Calu3 (cell line): ENCODE data around the gene NAALADL2. TPM values are rescaled to one million over a fixed set of nuclear protein-coding genes. Genes with fewer than 3 reads are reported as not detected.
A peak's percentile ranks its signal among the peaks of the same experiment; 100 is the strongest.

Experiments used
- BruUV-seq: library from RNA; stranded (reverse); fragments of 400-500 nt; replicated peaks from 2 replicates; lab custom pipeline; 2021; lab: Mats Ljungman, UMichigan
- CTCF ChIA-PET: fragments of 300-600 bp; sonication (Branson Sonifier 250); formaldehyde crosslinking; loops from one replicate; lab custom pipeline; 2022; ENCODE audit warnings: antibody characterized with exemption; lab: Charles Lee
- DNase-seq: peaks from one replicate; pipeline ENCODE4 v3.0.0; 2022
- H3K27ac Mint-ChIP-seq: one replicate; pipeline ENCODE4 v1.8.0; 2022; ENCODE audit warnings: mixed read lengths; ENCODE audit not compliant: unreplicated experiment
- H3K27me3 Mint-ChIP-seq: one replicate; pipeline ENCODE4 v1.8.0; 2022; ENCODE audit warnings: mixed read lengths; ENCODE audit not compliant: unreplicated experiment
- H3K36me3 Mint-ChIP-seq: one replicate; pipeline ENCODE4 v1.8.0; 2022; ENCODE audit warnings: mild to moderate bottlenecking, moderate library complexity, mixed read lengths; ENCODE audit not compliant: insufficient read depth, unreplicated experiment
- H3K4me1 Mint-ChIP-seq: one replicate; pipeline ENCODE4 v1.8.0; 2022; ENCODE audit warnings: mild to moderate bottlenecking, low read depth, mixed read lengths; ENCODE audit not compliant: unreplicated experiment
- H3K4me3 Mint-ChIP-seq: one replicate; pipeline ENCODE4 v1.8.0; 2022; ENCODE audit warnings: mild to moderate bottlenecking, low read depth, moderate library complexity, mixed read lengths; ENCODE audit not compliant: unreplicated experiment
- H3K9me3 Mint-ChIP-seq: one replicate; pipeline ENCODE4 v1.8.0; 2022; ENCODE audit warnings: low read depth, mixed read lengths; ENCODE audit not compliant: unreplicated experiment
- intact Hi-C: fragments of 100-400 bp; cut with micrococcal nuclease; formaldehyde crosslinking; loops from one replicate; pipeline ENCODE4 v1.10.0; 2022; ENCODE audit not compliant: unreplicated experiment
- total RNA-seq: library from RNA; stranded (reverse); gene quantifications from 2 replicates; pipeline ENCODE4 v1.2.3, GENCODE V29; 2022
- TF ChIP-seq, protein P1 (sequence below): fragments of 200-600 bp; IDR thresholded peaks from one replicate; pipeline ENCODE4 v1.8.0; 2022; ENCODE audit warnings: antibody characterized with exemption; ENCODE audit not compliant: unreplicated experiment

NAALADL2 gene
- total RNA-seq, 1 experiment from 2014 or later: 36.9 TPM

DNA sequence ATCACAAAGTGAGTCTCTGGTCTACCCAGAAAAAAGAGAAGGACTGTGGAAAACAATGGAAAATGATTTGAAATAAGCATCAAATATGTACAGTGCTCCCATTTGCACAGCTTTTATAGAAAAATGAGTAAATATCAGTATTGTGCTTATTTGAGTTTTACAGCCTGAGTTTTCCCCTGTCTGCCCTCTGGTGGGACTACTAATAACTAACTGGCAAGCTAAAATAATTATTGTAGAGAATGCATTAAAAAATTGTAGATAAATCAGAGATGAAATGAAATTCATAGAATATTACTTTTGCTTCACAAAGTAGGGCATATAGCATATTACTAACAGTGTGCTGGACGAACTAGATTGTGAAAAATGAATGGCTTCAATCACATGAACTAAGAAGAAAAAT is 287.1 kb downstream of the NAALADL2 start:
- Mint-ChIP-seq H3K36me3 (peaks cover 24% of the 10 kb centered on the region), H3K27ac (peak overlapping the region; percentile 45), H3K4me3 (no peak overlapping the region), H3K9me3 (no peaks in the 10 kb centered on the region), H3K4me1 (peaks cover 56% of the 10 kb centered on the region), H3K27me3 (no peaks in the 10 kb centered on the region)
- TF ChIP-seq, protein P1, sequence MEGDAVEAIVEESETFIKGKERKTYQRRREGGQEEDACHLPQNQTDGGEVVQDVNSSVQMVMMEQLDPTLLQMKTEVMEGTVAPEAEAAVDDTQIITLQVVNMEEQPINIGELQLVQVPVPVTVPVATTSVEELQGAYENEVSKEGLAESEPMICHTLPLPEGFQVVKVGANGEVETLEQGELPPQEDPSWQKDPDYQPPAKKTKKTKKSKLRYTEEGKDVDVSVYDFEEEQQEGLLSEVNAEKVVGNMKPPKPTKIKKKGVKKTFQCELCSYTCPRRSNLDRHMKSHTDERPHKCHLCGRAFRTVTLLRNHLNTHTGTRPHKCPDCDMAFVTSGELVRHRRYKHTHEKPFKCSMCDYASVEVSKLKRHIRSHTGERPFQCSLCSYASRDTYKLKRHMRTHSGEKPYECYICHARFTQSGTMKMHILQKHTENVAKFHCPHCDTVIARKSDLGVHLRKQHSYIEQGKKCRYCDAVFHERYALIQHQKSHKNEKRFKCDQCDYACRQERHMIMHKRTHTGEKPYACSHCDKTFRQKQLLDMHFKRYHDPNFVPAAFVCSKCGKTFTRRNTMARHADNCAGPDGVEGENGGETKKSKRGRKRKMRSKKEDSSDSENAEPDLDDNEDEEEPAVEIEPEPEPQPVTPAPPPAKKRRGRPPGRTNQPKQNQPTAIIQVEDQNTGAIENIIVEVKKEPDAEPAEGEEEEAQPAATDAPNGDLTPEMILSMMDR: peak; percentile 39
- CTCF ChIA-PET: interaction anchor here (0.5 to 1.1 kb wide), 4 partner anchors 155 to 1284 kb away, joined by 3 to 5 read pairs (median 4); no protein-coding TSS in a partner anchor
- intact Hi-C loops: loop anchor here (1.0 to 10.0 kb wide), 3 partner anchors 174 to 741 kb away; no protein-coding TSS in a partner anchor
- DNase-seq: no peak
- BruUV-seq: no TSS peak

DNA sequence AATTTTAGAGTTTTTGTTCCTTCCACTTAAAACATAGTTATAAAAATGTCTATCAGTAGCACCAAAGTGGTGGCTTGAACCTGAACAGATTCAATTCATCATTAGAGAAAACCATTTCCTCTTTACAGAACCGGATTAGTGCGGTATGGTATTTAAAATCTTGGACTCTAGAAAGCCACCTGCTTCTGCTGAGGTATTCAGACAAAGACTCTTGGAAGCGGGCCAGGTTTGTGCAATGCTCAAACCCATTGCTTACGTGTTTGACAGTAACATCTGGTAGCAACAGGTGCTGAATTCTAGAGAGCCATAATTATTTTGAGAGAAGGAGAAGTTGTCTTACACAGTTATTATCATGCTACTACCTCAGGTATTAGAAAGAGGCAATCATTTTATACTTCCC is 290.5 kb downstream of the NAALADL2 start:
- BruUV-seq: no TSS peak

DNA sequence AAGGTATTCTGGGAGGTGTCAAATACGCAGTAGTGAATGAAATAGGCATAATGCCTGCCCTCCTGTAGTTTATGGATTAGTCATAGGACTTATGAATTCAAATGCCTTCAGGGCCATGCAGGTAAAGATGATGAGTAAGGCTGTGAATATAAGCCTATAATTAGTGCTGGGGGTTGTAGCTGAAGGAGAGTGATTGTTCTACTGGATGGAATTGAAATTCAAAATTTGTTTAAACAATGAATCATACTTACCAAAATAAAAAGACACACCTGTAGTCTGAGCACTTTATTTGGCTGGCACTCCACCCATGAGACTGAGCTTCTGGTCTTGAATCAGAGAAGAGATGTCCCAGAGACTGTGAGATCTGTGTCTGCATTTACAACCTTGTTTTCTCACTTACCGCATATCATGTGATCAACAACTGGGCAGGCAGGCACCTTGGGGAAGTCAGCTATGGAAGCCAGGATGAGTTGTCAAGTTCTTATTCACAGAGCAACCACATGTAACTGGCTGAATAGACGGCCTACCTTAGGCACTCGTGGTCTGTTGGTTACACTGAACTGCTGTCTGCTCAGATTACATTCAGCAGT is 291.8 kb downstream of the NAALADL2 start:
- Mint-ChIP-seq H3K27me3 (no peaks in the 10 kb centered on the region), H3K9me3 (no peaks in the 10 kb centered on the region), H3K36me3 (peaks cover 24% of the 10 kb centered on the region), H3K4me3 (peak overlapping the region; percentile 48), H3K27ac (peak overlapping the region; percentile 94), H3K4me1 (peaks cover 55% of the 10 kb centered on the region)
- DNase-seq: peak; percentile 77
- CTCF ChIA-PET: interaction anchor here (0.5 to 1.5 kb wide), 6 partner anchors 15 to 299 kb away, joined by 3 to 6 read pairs (median 3); no protein-coding TSS in a partner anchor
- intact Hi-C loops: loop anchor here (1.0 to 5.0 kb wide), 8 partner anchors 291 to 791 kb away; no protein-coding TSS in a partner anchor
- TF ChIP-seq, protein P1: no peak
- BruUV-seq: no TSS peak

More for the DNA sequence above, 290.5 kb downstream of the NAALADL2 start:
- H3K9me3 Mint-ChIP-seq: no peaks in the 10 kb centered on the region
- no peaks in the 10 kb centered on the region for H3K27me3 Mint-ChIP-seq
- peak; percentile 92 for DNase-seq
- intact Hi-C loops: loop anchor here (1.0 to 10.0 kb wide), 11 partner anchors 177 to 793 kb away; no protein-coding TSS in a partner anchor
- peak overlapping the region; percentile 48 for H3K4me3 Mint-ChIP-seq
- H3K4me1 Mint-ChIP-seq: peaks cover 67% of the 10 kb centered on the region
- H3K27ac Mint-ChIP-seq: peak overlapping the region; percentile 94
- TF ChIP-seq, protein P1: no peak
- H3K36me3 Mint-ChIP-seq: peaks cover 24% of the 10 kb centered on the region
- CTCF ChIA-PET: interaction anchor here (0.6 kb wide), 1 partner anchor 437 kb away, joined by 7 read pairs; no protein-coding TSS in a partner anchor

DNA sequence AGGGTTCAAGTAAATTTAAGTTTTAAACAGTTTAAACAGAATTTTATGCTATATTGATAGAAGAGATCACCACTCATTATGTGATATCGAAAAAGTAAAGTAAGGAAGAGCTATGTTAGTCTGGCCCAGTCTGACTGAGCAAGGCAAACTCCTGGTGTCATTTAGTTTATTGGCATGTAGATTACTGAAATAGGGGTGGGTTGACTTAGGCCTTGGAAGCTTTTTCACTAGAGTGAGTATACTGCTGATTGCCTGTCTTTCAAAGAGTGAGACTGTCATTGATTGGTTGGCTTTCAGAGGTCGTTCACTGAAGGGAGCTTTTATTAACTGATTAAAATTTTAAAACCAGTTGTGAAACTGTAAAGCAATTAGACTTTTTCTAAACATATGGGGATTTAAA is 294.5 kb downstream of the NAALADL2 start:
- Mint-ChIP-seq H3K36me3 (peaks cover 19% of the 10 kb centered on the region), H3K4me3 (no peak overlapping the region), H3K9me3 (no peaks in the 10 kb centered on the region), H3K4me1 (peaks cover 41% of the 10 kb centered on the region), H3K27me3 (no peaks in the 10 kb centered on the region), H3K27ac (peak overlapping the region; percentile 48)
- TF ChIP-seq, protein P1: no peak
- intact Hi-C loops: loop anchor here (5.0 kb wide), 7 partner anchors 339 to 789 kb away; no protein-coding TSS in a partner anchor
- CTCF ChIA-PET: interaction anchor here (0.5 kb wide), 1 partner anchor 269 kb away, joined by 3 read pairs; no protein-coding TSS in a partner anchor
- no TSS peak for BruUV-seq
- DNase-seq: no peak
